ENCODE data around the gene PTPN14.

DNA sequence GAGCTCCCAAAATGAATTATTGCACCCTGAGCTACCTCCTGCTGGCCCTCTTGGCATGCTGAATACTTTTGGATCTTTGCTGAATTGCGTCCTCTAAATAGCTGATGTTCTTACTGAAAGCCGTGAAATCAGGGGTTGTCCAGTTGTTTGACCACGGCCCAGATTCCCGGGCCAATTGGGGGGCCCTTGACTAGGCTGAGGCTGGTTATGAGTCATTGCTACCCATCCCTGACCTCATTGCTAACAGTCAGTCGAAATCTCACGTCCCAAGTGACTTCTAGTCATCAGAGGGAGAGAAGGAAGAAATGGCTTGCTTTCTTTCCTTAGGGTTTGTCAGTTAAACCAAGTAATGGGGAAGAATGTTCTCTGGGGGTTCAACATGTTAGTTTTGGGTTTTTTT is 233.0 kb downstream of the PTPN14 start:
- TF ChIP-seq CTCF (IDR thresholded peaks at IDR 0.05) (no peak), POLR2A (IDR thresholded peaks at IDR 0.05) (no peak)
